Tibial nerve (tissue), 3 donors: ENCODE data around the gene SLC26A11.

Source experiments
- CTCF ChIP-seq, 5 experiments: fragments of 200-600 bp in 3 of 5; fragments of 450-650 bp in 2 of 5; sonication (generic) in 3 of 5; IDR thresholded peaks; one replicate each; pipeline ENCODE4 v1.5.1; 2016 to 2019; ENCODE audit warnings: antibody characterized with exemption in 5 of 5, mild to moderate bottlenecking in 3 of 5, moderate library complexity in 2 of 5
- POLR2A ChIP-seq, 2 donors: fragments of 450-650 bp; IDR thresholded peaks; one replicate each; pipeline ENCODE4 v1.6.1; 2017; ENCODE audit warnings: antibody characterized with exemption in 2 of 2, mild to moderate bottlenecking in 2 of 2, moderate library complexity in 2 of 2

- TF ChIP-seq CTCF (IDR thresholded peaks at IDR 0.05), result no peak
- TF ChIP-seq POLR2A (IDR thresholded peaks at IDR 0.05), result no peak
Observed at GRCh38 chr17:80212962-80213642, 7.1 kb upstream of the SLC26A11 start.
